ENCODE data around the gene APOL1.

Gene APOL1

DNA sequence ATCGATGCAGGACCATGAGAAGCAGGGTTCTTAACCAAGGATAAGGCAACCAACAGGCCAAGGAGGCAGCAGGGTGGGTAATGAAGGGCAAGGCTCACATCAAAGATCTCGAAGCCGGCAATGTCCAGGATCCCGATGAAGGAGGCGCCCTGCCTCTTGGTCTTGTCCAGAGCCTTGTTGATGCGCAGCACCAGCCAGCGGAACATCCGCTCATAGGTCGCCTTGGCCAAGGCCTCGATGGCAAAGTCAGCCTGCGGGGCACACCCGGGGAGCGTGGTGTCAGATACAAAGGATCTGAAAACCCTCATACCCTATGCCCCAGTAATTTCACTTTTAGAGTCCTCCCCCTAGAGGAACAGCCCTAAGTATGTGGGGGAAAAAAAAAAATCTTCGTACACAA, 63.5 kb downstream of the APOL1 start:
- Histone ChIP-seq H3K4me3 (ENCODE audit: low read depth, low read length) (no peak overlapping the region), H3K27me3 (ENCODE audit: insufficient read depth, low read length) (no peaks in the 10 kb centered on the region), H3K27ac (ENCODE audit: low read depth, low read length) (no peak overlapping the region), H2AFZ (ENCODE audit: low read length, unreplicated experiment) (no peak overlapping the region), H3K79me2 (ENCODE audit: control insufficient read depth, insufficient read depth, low read length, unreplicated experiment) (peaks cover 5% of the 10 kb centered on the region), H3K36me3 (ENCODE audit: insufficient read depth, low read length) (peaks cover 7% of the 10 kb centered on the region; the same call in 1 of the 2 replicates), H3K4me1 (ENCODE audit: control insufficient read depth, insufficient read depth, low read length, unreplicated experiment) (no peaks in the 10 kb centered on the region)

Measured in ACC112 (cell line).